SKM-1 treated with dmso at 0.1 percent for 144 hours (cell line): Measurements from ENCODE around the gene PEX11A.
A peak's percentile ranks its signal among the peaks of the same experiment; 100 is the strongest.

ENCODE experiments used
- DNase-seq: peaks from one replicate; lab custom pipeline; 2025; ENCODE audit not compliant: unreplicated experiment; lab: John Stamatoyannopoulos, UW

Gene PEX11A

GRCh38 chr15:89675606-89676005, 14.9 kb downstream of the PEX11A start:
- DNase-seq, result no peak

DNA sequence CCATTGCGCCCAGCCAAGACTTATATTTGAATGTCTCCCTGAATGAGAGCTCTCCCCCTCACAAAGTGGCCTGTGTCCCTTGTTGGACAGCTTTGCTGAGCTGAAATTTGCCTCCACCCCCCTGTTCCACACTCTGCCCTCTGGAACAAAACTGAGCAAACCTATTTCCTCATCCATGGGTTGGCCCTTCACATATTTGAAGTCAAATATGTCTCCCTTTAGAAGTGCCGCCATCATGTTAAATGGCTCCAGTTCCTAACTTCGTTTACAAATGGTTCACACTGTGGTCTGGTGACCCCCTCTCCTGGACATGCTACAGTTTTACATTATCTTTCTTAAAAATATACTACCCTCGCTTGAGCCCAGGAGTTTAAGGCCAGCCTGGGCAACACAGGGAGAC, 16.0 kb downstream of the PEX11A start:
- no peak for DNase-seq

GRCh38 chr15:89673165-89673512, 17.4 kb downstream of the PEX11A start:
- DNase-seq, result peak; percentile 25

- DNase-seq, result no peak
Measured at GRCh38 chr15:89672221-89673164, 18.1 kb downstream of the PEX11A start.

GRCh38 chr15:89671687-89672086, 18.9 kb downstream of the PEX11A start:
- DNase-seq, result no peak

DNA sequence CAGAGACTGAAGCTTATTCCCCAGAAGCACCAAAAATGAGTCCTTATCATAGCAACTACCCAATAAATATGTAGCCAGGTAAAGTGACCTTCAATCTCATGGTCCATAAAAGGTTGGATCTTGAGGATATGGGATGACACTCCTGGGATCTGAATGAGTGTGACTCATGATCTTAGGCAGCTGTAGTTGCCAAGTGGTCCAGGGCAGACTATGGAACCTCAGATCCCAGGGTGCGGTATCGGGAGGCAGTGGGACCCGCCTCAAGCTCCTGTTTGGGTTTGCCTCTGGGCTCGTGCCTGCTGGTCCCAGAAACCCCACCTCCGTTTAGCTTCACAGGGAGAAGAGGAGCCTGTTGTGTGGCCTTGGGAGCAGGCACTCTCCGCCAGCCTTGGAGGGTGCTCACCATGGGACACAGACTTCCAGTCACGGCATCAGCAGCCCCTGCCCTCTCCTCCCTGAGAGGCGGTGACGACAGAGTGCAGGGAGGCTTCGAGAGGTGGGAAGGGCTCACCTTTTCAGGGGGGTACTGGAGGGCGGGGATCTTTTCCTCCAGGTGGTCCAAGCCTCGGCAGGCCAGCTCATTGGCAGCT, 19.5 kb downstream of the PEX11A start:
- no peak for DNase-seq

GRCh38 chr15:89669941-89670340, 20.6 kb downstream of the PEX11A start:
- no peak for DNase-seq

DNA sequence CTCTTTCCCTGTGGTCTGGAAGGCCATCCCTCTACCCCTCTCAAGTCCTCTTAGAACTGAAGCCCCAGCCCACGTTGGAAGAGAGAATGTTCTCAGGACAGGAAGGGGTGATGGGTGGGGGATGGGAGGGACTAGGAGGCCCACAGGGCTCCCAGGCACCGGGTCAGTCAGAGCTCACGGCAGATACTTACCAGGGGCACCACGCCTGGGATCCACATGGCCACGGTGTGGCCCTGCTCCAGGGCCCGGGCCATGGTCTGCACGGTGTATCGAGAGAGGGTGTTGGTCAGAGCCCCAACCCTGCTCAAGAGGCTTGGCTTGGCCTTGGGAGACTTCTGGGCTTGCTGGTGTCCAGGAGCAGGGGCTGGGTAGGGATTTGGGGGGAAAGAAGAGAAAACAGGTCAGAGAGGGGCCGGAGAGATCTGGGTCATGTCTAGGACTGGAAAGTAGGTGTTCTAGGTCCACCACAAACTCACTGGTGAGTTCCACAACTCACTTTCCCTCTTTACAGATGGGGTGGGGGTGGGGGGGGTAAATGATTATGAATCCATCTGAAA, 21.2 kb downstream of the PEX11A start:
- DNase-seq, result no peak

GRCh38 chr15:89668171-89668570, 22.4 kb downstream of the PEX11A start:
- no peak for DNase-seq

- no peak for DNase-seq
Measured at GRCh38 chr15:89667706-89667960, 22.9 kb downstream of the PEX11A start.

GRCh38 chr15:89666858-89667705, 23.5 kb downstream of the PEX11A start:
- no peak for DNase-seq

DNA sequence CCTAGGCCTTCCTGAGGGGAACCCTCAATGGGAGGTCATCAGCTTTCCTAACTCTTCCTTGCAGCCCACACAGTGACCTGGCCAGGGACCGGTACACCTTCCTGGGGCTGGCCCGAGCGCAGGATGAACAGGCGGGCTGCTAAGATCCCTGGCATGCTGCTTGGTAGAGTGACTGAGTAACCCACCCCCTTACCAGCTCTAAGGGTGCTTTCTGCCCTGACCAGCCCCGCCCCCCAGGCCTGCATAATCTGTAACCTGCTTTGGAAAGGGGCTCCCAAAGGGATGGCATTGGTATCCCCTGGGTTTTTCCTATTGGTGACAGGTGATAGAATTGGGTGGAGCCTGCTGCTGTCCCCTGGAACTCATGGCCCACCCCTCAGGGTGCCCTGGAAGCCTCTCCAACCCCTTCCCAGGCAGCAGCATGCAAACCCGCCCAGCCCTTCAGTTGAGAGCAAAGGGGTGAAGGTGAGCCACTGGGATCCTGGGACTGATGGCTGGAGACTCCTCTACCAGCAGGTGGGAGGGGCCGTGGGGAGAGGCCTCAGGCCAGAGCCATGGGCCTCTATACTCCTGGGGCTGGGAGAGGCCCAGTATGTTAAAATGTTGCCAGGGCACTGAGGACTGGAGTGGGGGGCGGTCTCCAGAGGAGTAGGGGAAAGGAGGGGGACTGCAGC, 24.2 kb downstream of the PEX11A start:
- no peak for DNase-seq

DNA sequence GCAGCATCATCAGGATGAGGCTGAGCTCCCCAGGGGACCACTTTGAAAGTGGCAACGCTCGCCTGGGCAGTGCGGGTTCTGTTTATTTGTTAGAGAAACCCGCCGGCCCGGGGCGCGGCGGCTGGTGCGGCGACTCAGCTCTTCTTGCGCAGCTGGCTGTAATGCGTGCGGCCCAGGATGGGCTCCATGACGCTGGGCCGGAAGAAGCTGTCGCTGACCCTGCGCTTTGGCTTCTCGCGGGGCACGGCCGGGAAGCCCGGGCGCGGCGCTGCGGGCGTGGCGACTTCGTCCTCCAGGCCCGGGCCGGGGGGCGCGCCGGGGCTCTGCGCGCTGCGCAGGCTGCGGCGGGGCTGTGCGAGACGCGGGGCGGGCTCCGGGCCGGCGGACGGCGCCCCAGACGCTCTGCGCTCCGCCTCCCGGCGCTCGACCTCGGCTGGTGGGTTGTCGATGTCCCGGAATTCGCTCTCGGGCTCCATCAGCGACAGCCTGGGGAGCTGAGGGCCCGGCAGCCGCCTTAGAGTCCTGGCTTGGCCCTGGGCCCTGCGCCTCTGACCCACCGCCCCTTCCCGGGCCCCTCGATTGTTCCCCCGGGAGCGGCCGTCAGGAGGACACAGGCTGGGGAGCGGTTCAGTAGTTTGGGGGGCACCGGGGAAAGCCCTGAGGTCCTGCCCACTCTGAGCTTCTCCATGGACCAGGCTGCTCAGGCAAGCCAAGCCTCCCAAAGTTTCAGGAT, 24.9 kb downstream of the PEX11A start:
- no peak for DNase-seq

GRCh38 chr15:89664441-89665350, 25.9 kb downstream of the PEX11A start:
- DNase-seq, result no peak

DNA sequence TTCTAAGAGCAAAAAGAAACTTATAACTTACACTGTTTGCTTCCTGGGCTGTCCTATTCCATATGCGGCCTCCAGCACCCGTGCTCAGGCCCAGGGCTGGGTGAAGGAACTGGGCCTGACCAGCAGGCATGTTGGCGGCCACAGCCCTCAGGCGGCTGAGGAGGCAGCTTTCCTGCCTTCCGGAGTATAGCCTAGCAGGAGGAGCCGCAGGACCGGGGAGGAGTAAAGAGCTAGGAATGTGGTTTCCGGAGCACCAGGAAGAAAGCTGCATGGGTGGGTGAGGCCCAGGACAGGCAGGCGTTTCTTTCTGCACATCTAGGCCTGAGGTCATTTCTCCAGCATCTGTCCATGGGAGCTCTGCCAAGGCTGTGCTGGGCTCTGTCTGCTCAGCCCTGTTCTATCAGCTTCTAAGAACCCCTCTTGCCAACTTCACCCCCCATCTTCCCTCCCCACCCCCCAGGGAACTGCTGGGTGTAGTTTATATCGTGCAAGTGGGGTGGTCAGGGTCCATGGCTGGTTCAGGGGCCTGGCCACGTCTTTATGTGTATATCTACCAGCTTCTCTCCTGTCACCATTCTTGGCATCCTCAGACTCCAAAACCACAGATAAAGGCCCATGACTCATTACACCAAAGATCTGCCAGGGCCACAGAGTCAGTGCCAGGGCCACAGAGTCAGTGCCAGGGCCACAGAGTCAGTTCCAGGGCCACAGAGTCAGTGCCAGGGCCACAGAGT, 27.5 kb downstream of the PEX11A start:
- DNase-seq, result no peak

DNA sequence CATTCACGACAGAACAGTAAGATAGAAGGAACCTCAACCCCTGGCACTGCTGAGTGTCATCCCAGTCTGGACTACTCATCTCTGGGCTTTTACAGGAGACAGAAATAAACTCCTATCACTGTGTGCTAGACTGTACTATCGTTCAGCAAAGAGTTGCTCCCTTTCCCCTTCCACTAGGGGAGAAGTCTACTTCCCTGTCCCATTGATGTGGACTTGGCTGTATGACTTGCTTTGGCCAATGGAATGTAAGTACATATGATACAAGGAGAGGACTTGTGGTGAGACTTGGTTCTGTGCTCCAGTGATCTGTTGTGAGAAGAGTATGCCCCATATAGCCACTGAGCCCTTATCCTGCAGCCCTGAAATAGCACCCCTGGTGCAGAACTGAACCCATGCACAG, 30.0 kb downstream of the PEX11A start:
- no peak for DNase-seq

GRCh38 chr15:89659295-89659694, 31.3 kb downstream of the PEX11A start:
- no peak for DNase-seq

DNA sequence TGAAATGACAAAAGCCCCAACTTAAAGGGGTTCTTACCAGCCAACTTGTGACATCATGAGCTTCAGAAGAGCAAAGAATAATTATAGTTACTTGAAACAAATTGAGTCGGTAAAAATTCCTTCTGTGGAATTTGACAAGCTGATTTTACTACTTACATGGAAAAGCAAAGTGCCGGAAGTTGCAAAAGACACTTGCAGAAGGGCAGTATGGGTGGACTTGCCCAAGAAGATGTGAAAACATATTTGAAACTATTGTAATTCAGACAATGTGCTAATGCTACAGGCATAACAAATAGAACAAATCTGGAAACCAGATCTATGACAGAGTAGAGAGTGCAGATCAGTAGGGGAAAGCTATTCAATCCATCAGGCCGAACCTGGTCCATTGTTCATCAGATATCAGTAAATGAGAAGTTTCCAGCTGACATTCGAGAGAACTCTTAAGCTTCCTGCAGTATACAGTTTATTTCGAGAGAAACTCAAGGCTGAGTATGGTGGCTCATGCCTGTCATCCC, 32.8 kb downstream of the PEX11A start:
- no peak for DNase-seq
